ENCODE results near the gene ZNF567.

Gene ZNF567

GRCh38 chr19:36750066-36750691 is 62.8 kb downstream of the ZNF567 start:
- TF ChIP-seq CTCF (IDR thresholded peaks at IDR 0.05; ENCODE audit: control insufficient read depth, insufficient read depth, low read depth, low read length, missing control alignments) = no peak
- no peak for DNase-seq (ENCODE audit: low read depth)
- H3K4me3 ChIP-seq (ENCODE audit: control insufficient read depth, low read depth, low read length) = no peak overlapping the region
